Caco-2 (cell line): ENCODE measurements around the gene TRAF3IP1. TPM values are rescaled to one million over a fixed set of nuclear protein-coding genes. Genes with fewer than 3 reads are reported as not detected.

Source experiments
- BruUV-seq: library from RNA; stranded (reverse); fragments of 400-500 nt; replicated peaks from 2 replicates; lab custom pipeline; 2021; lab: Mats Ljungman, UMichigan
- CTCF ChIA-PET: fragments of 300-600 bp; sonication (Branson Sonifier 250); formaldehyde crosslinking; loops from one replicate; lab custom pipeline; 2022; ENCODE audit warnings: antibody characterized with exemption; lab: Charles Lee
- POLR2A ChIA-PET: fragments of 300-600 bp; sonication (Branson Sonifier 250); formaldehyde crosslinking; loops from one replicate; lab custom pipeline; 2022; ENCODE audit warnings: antibody characterized with exemption; lab: Charles Lee
- DNase-seq, 2 experiments: peaks; one replicate each; pipeline versions ENCODE4 v3.0.0 to v3.0.0-alpha.2; 2020 to 2022
- H3K27me3 ChIP-seq: replicated peaks from 2 replicates; pipeline ENCODE4 v1.6.0; 2011; ENCODE audit warnings: low read length; ENCODE audit not compliant: control insufficient read depth, insufficient read depth
- H3K36me3 ChIP-seq: 2 replicates; pipeline ENCODE4 v1.5.1; 2011; ENCODE audit warnings: low read length; ENCODE audit not compliant: control insufficient read depth, insufficient read depth
- H3K4me1 ChIP-seq: fragments of 250-450 bp; sonication (Bioruptor Pico); 2 replicates; pipeline ENCODE4 v1.5.1; 2020; ENCODE audit warnings: mild to moderate bottlenecking
- H3K4me3 ChIP-seq: 2 replicates; pipeline ENCODE4 v1.5.1; 2011; ENCODE audit warnings: low read depth, mild to moderate bottlenecking, control low read depth, low read length
- H3K9me3 ChIP-seq: fragments of 250-450 bp; sonication (Bioruptor Pico); 2 replicates; pipeline ENCODE4 v1.5.1; 2020; ENCODE audit warnings: mild to moderate bottlenecking, moderate library complexity
- H3K27ac Mint-ChIP-seq: one replicate; pipeline ENCODE4 v1.8.0; 2022; ENCODE audit warnings: mixed read lengths; ENCODE audit not compliant: unreplicated experiment
- H3K27me3 Mint-ChIP-seq: one replicate; pipeline ENCODE4 v1.8.0; 2022; ENCODE audit warnings: mixed read lengths; ENCODE audit not compliant: insufficient read depth, unreplicated experiment
- H3K36me3 Mint-ChIP-seq: one replicate; pipeline ENCODE4 v1.8.0; 2022; ENCODE audit warnings: mild to moderate bottlenecking, mixed read lengths; ENCODE audit not compliant: insufficient read depth, unreplicated experiment
- H3K4me1 Mint-ChIP-seq: one replicate; pipeline ENCODE4 v1.8.0; 2022; ENCODE audit warnings: low read depth, mixed read lengths; ENCODE audit not compliant: unreplicated experiment
- H3K4me3 Mint-ChIP-seq: one replicate; pipeline ENCODE4 v1.8.0; 2022; ENCODE audit warnings: mild to moderate bottlenecking, moderate library complexity, mixed read lengths; ENCODE audit not compliant: unreplicated experiment
- H3K9me3 Mint-ChIP-seq: one replicate; pipeline ENCODE4 v1.8.0; 2022; ENCODE audit warnings: mixed read lengths; ENCODE audit not compliant: unreplicated experiment
- intact Hi-C: fragments of 100-400 bp; cut with micrococcal nuclease; formaldehyde crosslinking; loops from one replicate; pipeline ENCODE4 v1.10.0; 2022; ENCODE audit not compliant: unreplicated experiment
- total RNA-seq: library from RNA; stranded (reverse); gene quantifications from 2 replicates; pipeline ENCODE4 v1.2.3, GENCODE V29; 2022
- TF ChIP-seq, protein P1 (sequence below), 2 experiments: fragments of 200-600 bp in 1 of 2; IDR thresholded peaks; 1 replicate in 1 of 2; 2 replicates in 1 of 2; pipeline versions ENCODE4 v1.5.1 to v1.8.0; 2011 to 2022; ENCODE audit warnings: antibody characterized with exemption in 1 of 2, control low read depth in 1 of 2, inconsistent platforms in 1 of 2, low read depth in 1 of 2, low read length in 1 of 2, mild to moderate bottlenecking in 1 of 2, moderate library complexity in 1 of 2; ENCODE audit not compliant: insufficient read depth in 1 of 2, severe bottlenecking in 1 of 2, unreplicated experiment in 1 of 2

TRAF3IP1 gene
- total RNA-seq, 1 experiment from 2014 or later, result 7.4 TPM

DNA sequence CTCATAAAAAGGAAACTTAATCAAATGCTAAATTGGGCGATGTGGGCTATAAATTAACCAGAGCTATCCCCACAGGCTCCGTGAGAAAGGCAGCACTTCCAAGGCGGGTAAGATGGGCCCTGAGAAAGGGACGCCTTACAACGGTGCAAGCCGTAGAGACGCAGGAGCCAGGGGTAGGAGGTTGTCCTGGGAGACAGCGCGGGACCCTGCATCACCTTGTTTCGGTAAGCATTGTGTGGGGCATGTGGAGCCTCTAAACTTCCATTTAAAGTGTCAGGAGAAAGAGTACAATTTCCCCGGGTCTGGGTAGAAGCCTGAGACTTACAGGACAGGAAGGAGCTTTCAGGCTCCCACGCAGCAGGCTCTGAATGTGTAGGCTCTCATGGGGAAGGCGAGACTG, 30.7 kb upstream of the TRAF3IP1 start:
- H3K9me3 ChIP-seq, result no peaks in the 10 kb centered on the region
- TF ChIP-seq, protein P1, sequence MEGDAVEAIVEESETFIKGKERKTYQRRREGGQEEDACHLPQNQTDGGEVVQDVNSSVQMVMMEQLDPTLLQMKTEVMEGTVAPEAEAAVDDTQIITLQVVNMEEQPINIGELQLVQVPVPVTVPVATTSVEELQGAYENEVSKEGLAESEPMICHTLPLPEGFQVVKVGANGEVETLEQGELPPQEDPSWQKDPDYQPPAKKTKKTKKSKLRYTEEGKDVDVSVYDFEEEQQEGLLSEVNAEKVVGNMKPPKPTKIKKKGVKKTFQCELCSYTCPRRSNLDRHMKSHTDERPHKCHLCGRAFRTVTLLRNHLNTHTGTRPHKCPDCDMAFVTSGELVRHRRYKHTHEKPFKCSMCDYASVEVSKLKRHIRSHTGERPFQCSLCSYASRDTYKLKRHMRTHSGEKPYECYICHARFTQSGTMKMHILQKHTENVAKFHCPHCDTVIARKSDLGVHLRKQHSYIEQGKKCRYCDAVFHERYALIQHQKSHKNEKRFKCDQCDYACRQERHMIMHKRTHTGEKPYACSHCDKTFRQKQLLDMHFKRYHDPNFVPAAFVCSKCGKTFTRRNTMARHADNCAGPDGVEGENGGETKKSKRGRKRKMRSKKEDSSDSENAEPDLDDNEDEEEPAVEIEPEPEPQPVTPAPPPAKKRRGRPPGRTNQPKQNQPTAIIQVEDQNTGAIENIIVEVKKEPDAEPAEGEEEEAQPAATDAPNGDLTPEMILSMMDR (IDR thresholded peaks at IDR 0.05; ENCODE audit: insufficient read depth in 1 of 2, low read depth in 1 of 2, low read length in 1 of 2, severe bottlenecking in 1 of 2, unreplicated experiment in 1 of 2), result no peak
- BruUV-seq, result TSS peak; percentile 67
- H3K27me3 ChIP-seq, result no peaks in the 10 kb centered on the region
- POLR2A ChIA-PET, result interaction anchor here (0.6 kb wide), 1 partner anchor 26 kb away, joined by 3 read pairs; no protein-coding TSS in a partner anchor
- peak overlapping the region; percentile 41 for H3K4me3 ChIP-seq
- Mint-ChIP-seq H3K4me1 (peaks cover 15% of the 10 kb centered on the region), H3K27me3 (no peaks in the 10 kb centered on the region), H3K36me3 (peaks cover 17% of the 10 kb centered on the region), H3K4me3 (peak overlapping the region; percentile 85), H3K27ac (peak overlapping the region; percentile 91), H3K9me3 (no peaks in the 10 kb centered on the region)
- intact Hi-C loops, result loop anchor here (2.0 kb wide), 1 partner anchor 15 kb away; no protein-coding TSS in a partner anchor
- peaks cover 32% of the 10 kb centered on the region for H3K4me1 ChIP-seq
- CTCF ChIA-PET, result no interaction called here
- no peak for DNase-seq
- H3K36me3 ChIP-seq, result no peaks in the 10 kb centered on the region

DNA sequence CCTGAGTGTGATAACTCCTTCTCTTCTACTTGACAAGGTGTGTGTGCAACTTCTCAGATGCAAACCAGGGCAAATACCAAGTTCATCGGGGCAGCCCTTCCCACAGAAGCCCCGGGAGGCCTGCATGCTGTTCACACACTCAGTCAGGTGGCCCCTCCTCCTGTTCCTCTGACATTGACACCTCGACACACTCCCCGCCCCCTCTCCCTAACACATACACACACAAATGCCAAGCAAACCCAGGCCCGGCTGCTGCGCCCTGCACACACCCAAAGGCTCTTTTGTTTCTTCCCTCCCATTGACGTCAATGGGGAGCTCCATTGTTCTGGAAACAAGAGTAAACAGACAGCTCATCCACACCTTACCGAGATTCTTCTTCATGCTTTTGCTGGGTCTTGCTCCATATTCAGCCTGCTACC, 30.2 kb upstream of the TRAF3IP1 start:
- CTCF ChIA-PET, result no interaction called here
- TF ChIP-seq, protein P1 (IDR thresholded peaks at IDR 0.05; ENCODE audit: insufficient read depth in 1 of 2, low read depth in 1 of 2, low read length in 1 of 2, severe bottlenecking in 1 of 2, unreplicated experiment in 1 of 2), result no peak
- no peak overlapping the region for H3K27ac Mint-ChIP-seq
- Histone ChIP-seq H3K27me3 (no peaks in the 10 kb centered on the region), H3K9me3 (no peaks in the 10 kb centered on the region), H3K4me1 (peaks cover 32% of the 10 kb centered on the region), H3K4me3 (no peak overlapping the region), H3K36me3 (no peaks in the 10 kb centered on the region)
- peaks cover 17% of the 10 kb centered on the region for H3K36me3 Mint-ChIP-seq
- no peaks in the 10 kb centered on the region for H3K27me3 Mint-ChIP-seq
- H3K4me1 Mint-ChIP-seq, result peaks cover 20% of the 10 kb centered on the region
- BruUV-seq, result no TSS peak
- DNase-seq, result no peak
- intact Hi-C loops, result no loop called here
- H3K4me3 Mint-ChIP-seq, result peak overlapping the region; percentile 85
- H3K9me3 Mint-ChIP-seq, result no peaks in the 10 kb centered on the region
- POLR2A ChIA-PET, result no interaction called here

DNA sequence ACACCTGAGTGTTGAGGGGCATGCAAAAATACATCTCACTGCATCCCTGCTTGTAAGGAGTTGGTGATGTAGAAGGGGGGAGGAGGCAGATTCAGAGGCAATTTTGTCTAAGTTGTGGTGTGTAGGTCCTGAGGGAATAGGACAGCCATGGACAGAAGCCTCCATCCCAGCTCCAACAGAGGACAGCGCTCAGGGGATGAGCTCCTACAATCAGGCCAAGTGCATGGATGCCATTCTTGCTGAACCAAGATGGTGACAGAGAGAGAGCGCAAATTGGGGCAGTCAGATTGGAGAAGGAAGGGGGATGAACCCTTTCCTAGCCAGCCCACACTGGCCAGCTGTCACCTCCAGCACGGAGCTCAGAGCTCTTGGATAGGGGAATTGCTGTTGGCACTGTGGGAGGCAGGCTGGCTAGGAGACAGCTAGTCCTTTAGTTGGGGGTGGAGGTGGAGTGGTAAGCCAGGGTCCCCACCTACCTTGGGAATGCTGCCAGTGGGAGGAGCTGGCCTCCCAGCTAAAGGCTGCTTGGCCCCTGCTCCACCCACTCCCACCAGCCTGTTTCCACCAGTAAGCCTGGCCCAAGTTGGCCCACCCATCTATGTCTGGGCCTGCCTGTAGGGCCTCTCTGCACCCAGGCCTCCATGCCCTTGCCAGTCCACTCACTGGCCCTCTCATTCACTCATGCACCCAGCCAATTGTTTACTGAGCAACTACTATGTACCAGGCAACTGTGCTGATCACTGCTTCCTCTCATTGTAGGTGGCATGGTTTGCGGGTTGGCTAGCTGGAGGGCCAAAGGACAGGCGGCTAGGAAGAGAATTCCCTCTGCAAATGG, 29.4 kb upstream of the TRAF3IP1 start:
- H3K27ac Mint-ChIP-seq, result no peak overlapping the region
- TF ChIP-seq, protein P1 (IDR thresholded peaks at IDR 0.05; ENCODE audit: insufficient read depth in 1 of 2, low read depth in 1 of 2, low read length in 1 of 2, severe bottlenecking in 1 of 2, unreplicated experiment in 1 of 2), result no peak
- no peaks in the 10 kb centered on the region for H3K27me3 ChIP-seq
- CTCF ChIA-PET, result no interaction called here
- H3K27me3 Mint-ChIP-seq, result no peaks in the 10 kb centered on the region
- H3K9me3 ChIP-seq, result no peaks in the 10 kb centered on the region
- no peak overlapping the region for H3K4me3 ChIP-seq
- peak overlapping the region; percentile 85 for H3K4me3 Mint-ChIP-seq
- DNase-seq, result no peak
- POLR2A ChIA-PET, result no interaction called here
- no peaks in the 10 kb centered on the region for H3K36me3 ChIP-seq
- peaks cover 11% of the 10 kb centered on the region for H3K36me3 Mint-ChIP-seq
- H3K9me3 Mint-ChIP-seq, result no peaks in the 10 kb centered on the region
- no TSS peak for BruUV-seq
- peaks cover 27% of the 10 kb centered on the region for H3K4me1 ChIP-seq
- intact Hi-C loops, result no loop called here
- H3K4me1 Mint-ChIP-seq, result peaks cover 25% of the 10 kb centered on the region
